ENCODE data around the gene HHIPL2.

The HHIPL2 gene

DNA sequence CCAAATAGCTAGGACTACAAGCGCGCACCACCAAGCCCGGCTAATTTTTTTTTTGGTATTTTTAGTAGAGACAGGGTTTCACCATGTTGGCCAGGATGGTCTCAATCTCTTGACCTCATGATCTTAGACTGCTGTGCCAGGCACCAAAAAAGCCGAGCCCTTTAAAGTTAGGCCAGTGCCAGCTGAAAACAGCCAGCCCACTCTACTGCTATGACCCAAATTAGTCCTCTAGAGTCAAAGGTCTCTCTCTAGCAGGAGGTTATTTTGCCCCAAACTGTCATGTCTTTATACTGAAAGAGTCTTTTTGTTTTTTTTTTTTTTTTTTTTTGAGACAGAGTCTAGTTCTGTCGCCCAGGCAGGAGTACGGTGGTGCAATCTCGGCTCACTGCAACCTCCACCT, 9.7 kb upstream of the HHIPL2 start:
- no peak overlapping the region for H3K4me2 ChIP-seq
- no peak overlapping the region for H3K27ac ChIP-seq
- H3K27me3 ChIP-seq (ENCODE audit: insufficient read depth, low read depth): no peaks in the 10 kb centered on the region
- H3K9ac ChIP-seq: no peak overlapping the region
- no peaks in the 10 kb centered on the region for H3K4me1 ChIP-seq (ENCODE audit: low read depth, poor library complexity, severe bottlenecking)
- TF ChIP-seq, protein P1, sequence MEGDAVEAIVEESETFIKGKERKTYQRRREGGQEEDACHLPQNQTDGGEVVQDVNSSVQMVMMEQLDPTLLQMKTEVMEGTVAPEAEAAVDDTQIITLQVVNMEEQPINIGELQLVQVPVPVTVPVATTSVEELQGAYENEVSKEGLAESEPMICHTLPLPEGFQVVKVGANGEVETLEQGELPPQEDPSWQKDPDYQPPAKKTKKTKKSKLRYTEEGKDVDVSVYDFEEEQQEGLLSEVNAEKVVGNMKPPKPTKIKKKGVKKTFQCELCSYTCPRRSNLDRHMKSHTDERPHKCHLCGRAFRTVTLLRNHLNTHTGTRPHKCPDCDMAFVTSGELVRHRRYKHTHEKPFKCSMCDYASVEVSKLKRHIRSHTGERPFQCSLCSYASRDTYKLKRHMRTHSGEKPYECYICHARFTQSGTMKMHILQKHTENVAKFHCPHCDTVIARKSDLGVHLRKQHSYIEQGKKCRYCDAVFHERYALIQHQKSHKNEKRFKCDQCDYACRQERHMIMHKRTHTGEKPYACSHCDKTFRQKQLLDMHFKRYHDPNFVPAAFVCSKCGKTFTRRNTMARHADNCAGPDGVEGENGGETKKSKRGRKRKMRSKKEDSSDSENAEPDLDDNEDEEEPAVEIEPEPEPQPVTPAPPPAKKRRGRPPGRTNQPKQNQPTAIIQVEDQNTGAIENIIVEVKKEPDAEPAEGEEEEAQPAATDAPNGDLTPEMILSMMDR (conservative IDR thresholded peaks at IDR 0.05; ENCODE audit: low read depth, low read length): no peak
- H4K20me1 ChIP-seq (ENCODE audit: insufficient read depth): no peaks in the 10 kb centered on the region
- H3K4me3 ChIP-seq (IDR thresholded peaks at IDR 0.05; ENCODE audit: insufficient read depth, low read depth, low read length): no peak overlapping the region
- H2AFZ ChIP-seq (ENCODE audit: low read depth): no peak overlapping the region
- no peaks in the 10 kb centered on the region for H3K79me2 ChIP-seq (ENCODE audit: insufficient read depth, low read depth)
- H3K36me3 ChIP-seq (ENCODE audit: insufficient read depth): no peaks in the 10 kb centered on the region

DNA sequence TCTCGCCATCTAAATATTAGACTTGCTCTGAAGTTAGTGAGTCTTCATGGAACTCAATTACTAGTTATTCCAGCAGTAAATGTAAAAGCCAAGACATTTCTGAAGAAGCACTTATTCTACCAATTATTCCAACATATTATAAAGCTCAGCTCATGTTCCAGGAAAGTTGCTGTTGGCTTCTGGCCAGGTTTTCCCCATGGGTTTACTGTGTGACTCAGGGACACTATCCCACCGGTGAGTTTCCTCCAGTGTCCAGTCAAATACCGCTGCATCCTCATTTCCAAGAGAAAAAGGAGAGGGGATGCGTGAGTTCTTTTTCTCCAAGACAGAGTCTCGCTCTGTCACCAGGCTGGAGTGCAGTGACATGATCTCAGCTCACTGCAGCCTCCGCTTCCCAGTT, 9.2 kb upstream of the HHIPL2 start:
- no peak overlapping the region for H3K27ac ChIP-seq
- H3K36me3 ChIP-seq (ENCODE audit: insufficient read depth): no peaks in the 10 kb centered on the region
- H3K27me3 ChIP-seq (ENCODE audit: insufficient read depth, low read depth): no peaks in the 10 kb centered on the region
- H3K79me2 ChIP-seq (ENCODE audit: insufficient read depth, low read depth): no peaks in the 10 kb centered on the region
- no peak overlapping the region for H3K9ac ChIP-seq
- no peaks in the 10 kb centered on the region for H4K20me1 ChIP-seq (ENCODE audit: insufficient read depth)
- H3K4me3 ChIP-seq (IDR thresholded peaks at IDR 0.05; ENCODE audit: insufficient read depth, low read depth, low read length): no peak overlapping the region
- no peaks in the 10 kb centered on the region for H3K4me1 ChIP-seq (ENCODE audit: low read depth, poor library complexity, severe bottlenecking)
- no peak overlapping the region for H3K4me2 ChIP-seq
- no peak overlapping the region for H2AFZ ChIP-seq (ENCODE audit: low read depth)
- TF ChIP-seq, protein P1 (conservative IDR thresholded peaks at IDR 0.05; ENCODE audit: low read depth, low read length): no peak

DNA sequence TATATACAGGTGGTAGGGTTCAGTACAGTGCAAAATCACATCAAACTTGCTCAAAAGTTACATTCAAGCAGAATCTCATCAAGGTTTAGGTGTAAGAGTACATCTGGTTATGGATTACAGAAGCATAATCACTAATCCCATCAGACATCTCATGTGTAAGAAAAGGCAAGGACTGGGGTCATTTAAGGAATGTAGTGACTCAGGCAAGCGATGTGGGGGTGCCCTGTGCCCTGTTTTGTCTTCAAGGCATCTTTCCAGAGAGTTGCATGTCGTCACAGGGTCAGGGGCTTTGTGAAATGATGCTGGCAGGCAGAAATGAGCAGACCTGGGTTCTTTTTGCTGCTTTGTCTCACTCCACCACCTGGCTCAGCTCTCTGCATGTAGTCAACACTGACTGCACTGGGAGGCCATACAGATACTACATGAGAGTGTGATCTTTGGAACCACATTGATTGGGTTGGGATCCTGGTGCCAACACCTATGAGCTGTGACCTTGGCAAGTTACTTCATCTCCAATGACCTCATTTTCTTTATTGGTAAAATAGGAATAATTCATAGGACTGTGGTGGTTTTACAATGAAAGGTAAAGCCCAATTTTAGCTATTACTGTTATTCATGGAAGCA, 8.2 kb upstream of the HHIPL2 start:
- Histone ChIP-seq H4K20me1 (ENCODE audit: insufficient read depth) (no peaks in the 10 kb centered on the region), H3K4me2 (no peak overlapping the region)
- TF ChIP-seq, protein P1 (conservative IDR thresholded peaks at IDR 0.05; ENCODE audit: low read depth, low read length): no peak

DNA sequence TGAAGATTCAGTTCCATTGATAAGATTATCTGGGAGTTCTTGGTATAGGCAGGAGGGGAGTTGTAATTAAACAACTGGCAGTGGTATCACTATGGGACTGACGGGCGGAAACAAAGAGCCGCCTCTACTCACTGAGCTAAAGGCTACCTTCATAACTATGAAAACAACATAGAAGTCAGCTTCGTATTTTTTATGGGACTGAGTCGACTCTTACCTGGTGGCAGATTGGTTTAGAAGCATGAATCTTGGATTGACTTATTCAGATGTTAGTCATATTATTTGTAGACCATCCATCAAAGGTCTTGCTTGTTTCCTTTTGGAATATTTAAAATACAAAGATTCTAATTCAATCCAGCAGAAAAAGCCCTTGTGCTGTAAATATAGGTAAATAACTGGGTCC, 6.3 kb upstream of the HHIPL2 start:
- no peak overlapping the region for H3K9ac ChIP-seq
- H3K4me3 ChIP-seq (IDR thresholded peaks at IDR 0.05; ENCODE audit: insufficient read depth, low read depth, low read length): no peak overlapping the region
- H3K27ac ChIP-seq: no peak overlapping the region
- H3K79me2 ChIP-seq (ENCODE audit: insufficient read depth, low read depth): no peaks in the 10 kb centered on the region
- TF ChIP-seq, protein P1 (conservative IDR thresholded peaks at IDR 0.05; ENCODE audit: low read depth, low read length): no peak
- H3K27me3 ChIP-seq (ENCODE audit: insufficient read depth, low read depth): no peaks in the 10 kb centered on the region
- no peaks in the 10 kb centered on the region for H4K20me1 ChIP-seq (ENCODE audit: insufficient read depth)
- no peaks in the 10 kb centered on the region for H3K36me3 ChIP-seq (ENCODE audit: insufficient read depth)
- H2AFZ ChIP-seq (ENCODE audit: low read depth): no peak overlapping the region
- no peaks in the 10 kb centered on the region for H3K4me1 ChIP-seq (ENCODE audit: low read depth, poor library complexity, severe bottlenecking)
- H3K4me2 ChIP-seq: no peak overlapping the region

More for the DNA sequence above, 8.2 kb upstream of the HHIPL2 start:
- no peaks in the 10 kb centered on the region for H3K79me2 ChIP-seq (ENCODE audit: insufficient read depth, low read depth)
- H3K27me3 ChIP-seq (ENCODE audit: insufficient read depth, low read depth): no peaks in the 10 kb centered on the region
- H3K27ac ChIP-seq: no peak overlapping the region
- H3K36me3 ChIP-seq (ENCODE audit: insufficient read depth): no peaks in the 10 kb centered on the region
- H3K9ac ChIP-seq: no peak overlapping the region
- no peak overlapping the region for H3K4me3 ChIP-seq (IDR thresholded peaks at IDR 0.05; ENCODE audit: insufficient read depth, low read depth, low read length)
- no peak overlapping the region for H2AFZ ChIP-seq (ENCODE audit: low read depth)
- H3K4me1 ChIP-seq (ENCODE audit: low read depth, poor library complexity, severe bottlenecking): no peaks in the 10 kb centered on the region
